GM12891 (cell line): Measurements from ENCODE around the gene SERTAD4.

Experiments
- POLR2A ChIP-seq: IDR thresholded peaks from 2 replicates; pipeline ENCODE4 v1.6.1; 2011; ENCODE audit warnings: low read depth, low read length, control low read depth
- POLR2AphosphoS5 ChIP-seq: IDR thresholded peaks from 2 replicates; pipeline ENCODE4 v1.6.1; 2011; ENCODE audit warnings: low read depth, low read length, control low read depth
- SPI1 ChIP-seq: IDR thresholded peaks from 2 replicates; pipeline ENCODE4 v1.6.1; 2011; ENCODE audit warnings: low read depth, low read length, control low read depth
- TAF1 ChIP-seq: IDR thresholded peaks from 2 replicates; pipeline ENCODE4 v1.6.1; 2011; ENCODE audit warnings: low read depth, low read length, control low read depth

- no peak for TF ChIP-seq POLR2AphosphoS5
- no peak for TF ChIP-seq POLR2A
- no peak for TF ChIP-seq TAF1
- no peak for TF ChIP-seq SPI1
These were observed 13.9 kb downstream of the SERTAD4 start for GRCh38 chr1:210246447-210246846.
